VCaP (cell line): Measurements from ENCODE around the gene BMP7.

Experiments
- H3K27ac ChIP-seq: fragments of 450-650 bp; 2 replicates; pipeline ENCODE4 v1.5.1; 2017
- TF ChIP-seq, protein P1 (sequence below): fragments of 450-650 bp; conservative IDR thresholded peaks from 2 replicates; pipeline ENCODE4 v1.5.1; 2017; ENCODE audit warnings: mild to moderate bottlenecking, moderate library complexity

BMP7 gene

DNA sequence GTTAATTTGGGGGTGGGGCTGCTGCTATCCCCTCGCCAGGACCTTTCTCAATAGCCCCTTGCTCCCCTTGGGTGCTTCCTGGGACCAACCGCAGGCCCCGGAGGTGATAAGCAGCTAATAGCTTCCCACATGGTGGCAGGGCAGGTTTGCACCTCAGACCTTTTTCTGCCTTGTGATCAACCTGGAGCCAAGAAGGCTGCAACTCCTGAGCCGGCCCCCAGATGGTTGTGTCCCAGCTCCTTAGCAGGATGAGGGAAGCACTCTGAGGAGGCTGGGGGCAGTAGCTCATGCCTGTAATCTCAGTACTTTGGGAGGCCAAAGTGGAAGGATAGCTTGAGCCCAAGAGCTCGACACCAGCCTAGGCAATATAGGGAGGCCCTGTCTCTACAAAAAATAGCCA lies 85.5 kb downstream of the BMP7 start:
- no peak overlapping the region for H3K27ac ChIP-seq
- TF ChIP-seq, protein P1, sequence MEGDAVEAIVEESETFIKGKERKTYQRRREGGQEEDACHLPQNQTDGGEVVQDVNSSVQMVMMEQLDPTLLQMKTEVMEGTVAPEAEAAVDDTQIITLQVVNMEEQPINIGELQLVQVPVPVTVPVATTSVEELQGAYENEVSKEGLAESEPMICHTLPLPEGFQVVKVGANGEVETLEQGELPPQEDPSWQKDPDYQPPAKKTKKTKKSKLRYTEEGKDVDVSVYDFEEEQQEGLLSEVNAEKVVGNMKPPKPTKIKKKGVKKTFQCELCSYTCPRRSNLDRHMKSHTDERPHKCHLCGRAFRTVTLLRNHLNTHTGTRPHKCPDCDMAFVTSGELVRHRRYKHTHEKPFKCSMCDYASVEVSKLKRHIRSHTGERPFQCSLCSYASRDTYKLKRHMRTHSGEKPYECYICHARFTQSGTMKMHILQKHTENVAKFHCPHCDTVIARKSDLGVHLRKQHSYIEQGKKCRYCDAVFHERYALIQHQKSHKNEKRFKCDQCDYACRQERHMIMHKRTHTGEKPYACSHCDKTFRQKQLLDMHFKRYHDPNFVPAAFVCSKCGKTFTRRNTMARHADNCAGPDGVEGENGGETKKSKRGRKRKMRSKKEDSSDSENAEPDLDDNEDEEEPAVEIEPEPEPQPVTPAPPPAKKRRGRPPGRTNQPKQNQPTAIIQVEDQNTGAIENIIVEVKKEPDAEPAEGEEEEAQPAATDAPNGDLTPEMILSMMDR = no peak

DNA sequence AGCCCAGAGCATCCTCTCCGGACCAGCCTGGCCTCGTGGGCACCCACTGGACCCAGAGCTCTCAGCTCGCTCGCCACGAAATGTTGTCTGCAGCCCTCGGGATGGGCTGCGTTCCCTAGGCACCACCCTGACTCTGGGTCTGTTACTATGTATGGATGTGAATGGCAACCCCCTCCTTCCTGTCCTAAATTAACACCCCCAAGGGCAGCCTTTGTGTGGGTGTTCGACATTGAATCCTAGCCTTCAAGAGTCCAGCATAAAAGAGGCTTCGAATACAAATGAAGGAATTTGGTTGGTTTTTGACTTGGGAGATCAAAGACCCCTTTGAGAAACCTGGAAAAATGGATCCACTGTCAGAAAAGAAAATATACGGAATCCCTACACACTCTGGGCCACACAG lies 86.1 kb downstream of the BMP7 start:
- TF ChIP-seq, protein P1 = no peak
- no peak overlapping the region for H3K27ac ChIP-seq

DNA sequence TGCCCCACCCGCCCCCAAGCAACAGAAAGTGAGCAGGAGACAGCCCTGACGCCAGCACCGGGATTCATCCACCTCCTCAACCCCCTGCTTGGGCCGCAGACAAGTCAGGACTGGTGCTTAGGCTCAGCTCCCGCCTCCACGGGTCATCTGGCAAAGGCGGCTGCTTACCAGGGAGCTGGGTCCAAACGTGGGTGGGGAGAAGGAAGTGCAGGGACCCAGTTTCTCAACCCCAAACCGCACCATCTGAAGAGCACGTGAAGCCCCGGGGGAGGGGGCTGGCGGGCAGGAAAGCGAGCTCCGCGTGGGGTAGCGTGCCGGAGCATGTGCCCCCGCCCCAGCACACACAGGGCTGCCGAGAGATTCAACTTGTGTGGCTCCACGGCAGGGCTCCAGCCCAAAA lies 87.2 kb downstream of the BMP7 start:
- H3K27ac ChIP-seq = no peak overlapping the region
- TF ChIP-seq, protein P1 = no peak

DNA sequence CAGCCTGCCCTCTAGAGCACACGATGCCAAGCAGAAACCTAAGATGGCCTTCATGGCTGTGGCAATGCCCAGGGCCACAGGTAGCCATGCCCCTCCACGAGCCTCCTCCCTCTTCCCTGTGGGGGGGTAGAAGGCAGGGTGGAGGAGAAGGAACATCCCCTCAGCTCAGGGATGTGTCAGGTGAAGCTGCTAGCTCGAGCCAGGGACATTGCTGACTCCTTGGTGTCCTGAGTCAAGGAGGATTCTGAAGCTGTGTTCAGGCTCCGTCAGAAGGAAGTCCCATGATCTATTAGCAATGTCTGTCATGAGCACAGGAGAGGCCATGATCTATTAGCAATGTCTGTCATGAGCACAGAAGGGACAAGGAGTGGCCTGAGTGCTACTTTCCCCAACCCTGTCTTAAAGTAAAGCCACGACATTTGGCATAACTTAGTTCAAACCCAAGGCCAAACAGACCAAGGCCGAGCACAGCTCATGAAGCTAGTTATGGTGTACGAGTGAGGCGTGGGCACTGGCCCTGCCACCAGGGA lies 87.8 kb downstream of the BMP7 start:
- TF ChIP-seq, protein P1 = no peak

DNA sequence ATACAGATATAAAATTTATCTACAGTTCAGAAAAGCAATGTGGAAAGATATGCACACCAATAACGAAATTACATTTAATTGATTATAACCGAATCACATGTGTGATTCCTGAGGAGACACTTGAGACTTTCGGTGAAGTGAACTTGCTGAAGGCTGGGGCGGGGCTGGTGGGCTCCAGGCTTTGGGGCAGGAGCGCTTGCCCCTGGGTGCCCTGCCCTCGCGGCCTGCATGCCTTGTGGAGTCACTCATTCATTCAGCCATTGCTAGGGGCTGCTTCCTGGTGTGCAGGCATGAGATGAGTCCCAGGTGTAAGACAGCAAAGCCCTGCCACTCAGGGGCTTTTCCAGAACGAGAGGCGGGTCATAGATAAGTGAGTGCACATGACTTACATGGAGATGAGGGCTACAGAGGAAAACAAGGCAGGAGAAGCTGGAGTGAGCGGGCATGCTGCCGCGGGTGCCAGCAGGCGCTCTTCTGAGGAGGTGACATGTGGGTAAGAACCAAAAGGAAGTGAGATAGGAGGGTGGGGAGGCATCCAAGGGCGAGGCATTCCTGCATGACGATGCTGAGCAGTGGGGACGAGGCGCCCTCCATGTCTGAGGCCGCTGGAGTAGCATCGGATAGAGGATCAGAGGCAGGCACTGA lies 88.7 kb downstream of the BMP7 start:
- TF ChIP-seq, protein P1 = no peak
- H3K27ac ChIP-seq = no peak overlapping the region

More for the DNA sequence above, 87.8 kb downstream of the BMP7 start:
- H3K27ac ChIP-seq = no peak overlapping the region

DNA sequence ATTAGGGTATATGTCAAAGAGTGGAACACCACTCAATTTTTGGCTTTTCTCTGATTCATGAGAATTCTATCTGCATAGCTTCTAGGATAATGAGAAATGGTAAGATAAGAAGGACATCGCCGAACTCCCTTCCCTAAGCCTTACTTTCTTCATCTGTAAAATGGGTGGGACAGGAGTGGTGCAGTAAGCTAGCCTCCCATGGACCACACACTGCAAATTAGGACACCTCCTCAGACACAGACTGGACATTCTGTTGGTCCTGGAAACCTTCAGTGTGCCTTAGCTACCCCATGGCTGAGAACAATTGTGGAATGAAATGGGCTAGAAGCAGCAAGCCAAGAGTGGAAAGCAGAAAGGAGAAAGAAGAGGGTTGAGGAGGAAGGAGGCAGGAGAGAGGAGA lies 89.6 kb downstream of the BMP7 start:
- no peak overlapping the region for H3K27ac ChIP-seq
- TF ChIP-seq, protein P1 = no peak

DNA sequence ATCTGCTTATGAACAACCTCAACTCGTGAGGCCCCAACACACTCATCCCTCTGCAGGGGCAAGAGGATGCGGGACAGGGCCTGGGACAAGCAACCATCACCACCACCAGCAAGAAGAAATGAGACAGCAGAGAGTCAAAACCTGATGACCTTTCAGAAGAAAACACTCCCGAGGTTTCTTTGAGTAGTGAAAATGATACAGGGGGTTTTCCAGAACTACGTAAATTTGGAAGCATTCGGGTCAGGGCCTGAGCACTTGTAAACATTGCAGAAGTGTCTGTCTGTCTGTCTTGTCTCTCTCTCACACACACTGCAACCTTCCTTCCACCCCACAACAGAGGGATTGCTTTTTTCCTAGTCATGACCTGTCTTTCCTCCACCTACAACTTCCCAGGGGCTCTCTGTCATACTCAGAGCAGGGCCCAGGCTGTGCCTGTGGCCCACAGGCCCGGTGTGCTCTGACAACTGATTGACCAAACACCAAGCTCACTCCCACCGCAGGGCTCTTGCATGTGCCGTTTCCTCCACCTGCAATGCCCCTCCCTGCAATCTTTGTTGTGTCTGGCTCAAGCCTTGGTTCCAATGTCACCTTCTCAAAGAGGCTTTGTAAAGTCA lies 90.9 kb downstream of the BMP7 start:
- no peak overlapping the region for H3K27ac ChIP-seq
- TF ChIP-seq, protein P1 = no peak
